Measurements from ENCODE around the gene MYCN. TPM values are rescaled to one million over a fixed set of nuclear protein-coding genes. Genes with fewer than 3 reads are reported as not detected.

Gene MYCN
- total and polyA plus RNA-seq, 2 donors (not counting 3 experiments of a cell fraction or from before 2014, with no cell fraction given) = 0.47 to 6.8 TPM

DNA sequence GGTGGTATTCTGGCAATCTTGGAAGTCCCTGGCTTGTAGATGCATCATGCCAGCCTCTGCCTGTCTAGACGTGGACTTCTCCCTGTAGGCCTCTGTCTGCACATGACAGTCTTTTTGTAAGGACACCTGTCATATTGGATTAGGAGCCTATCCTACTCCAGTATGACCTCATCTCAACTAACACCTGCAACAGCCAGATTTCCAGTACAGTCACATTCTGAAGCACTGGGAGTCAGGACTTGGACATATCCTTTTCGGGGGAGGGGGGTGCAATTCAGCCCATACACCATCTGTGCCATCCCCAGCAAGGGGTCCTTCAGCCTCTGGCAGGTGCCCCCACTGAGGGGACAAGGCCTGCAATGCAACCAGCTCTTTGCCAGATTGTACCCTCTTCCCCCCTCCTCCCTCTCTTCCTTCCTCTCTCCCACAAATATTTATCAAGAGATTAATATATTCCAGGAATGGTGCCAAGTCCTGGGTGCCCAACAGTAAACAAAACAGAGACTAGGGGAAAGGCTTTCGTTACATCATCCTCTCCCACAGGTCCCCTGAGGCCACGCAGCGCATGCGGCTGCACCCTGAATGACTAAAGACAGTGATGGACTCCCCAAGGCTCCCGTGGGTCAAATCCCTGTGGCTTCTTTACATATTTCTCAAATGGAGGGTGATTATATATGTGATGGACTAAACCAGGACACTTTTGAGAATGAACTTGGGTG, 20.5 kb upstream of the MYCN start:
- Histone ChIP-seq H3K9me3 (replicated peaks; ENCODE audit: control insufficient read depth, insufficient read depth, low read length) (no peaks in the 10 kb centered on the region), H3K4me3 (replicated peaks in 1 of 3; ENCODE audit: insufficient read depth in 1 of 3, low read depth in 1 of 3, low read length in 3 of 3) (no peak overlapping the region), H3K27ac (ENCODE audit: insufficient read depth, low read depth, low read length) (no peak overlapping the region), H3K4me1 (ENCODE audit: control insufficient read depth, extremely low read depth, insufficient read depth, low read length) (no peaks in the 10 kb centered on the region), H3K79me2 (ENCODE audit: control insufficient read depth, insufficient read depth, low read length) (no peaks in the 10 kb centered on the region), H3K27me3 (ENCODE audit: control insufficient read depth in 2 of 2, insufficient read depth in 2 of 2, low read length in 2 of 2) (no peaks in the 10 kb centered on the region), H4K20me1 (replicated peaks; ENCODE audit: control insufficient read depth, extremely low read depth, insufficient read depth, low read length) (no peaks in the 10 kb centered on the region), H3K4me2 (ENCODE audit: insufficient read depth, low read length) (no peak overlapping the region), H3K9me1 (replicated peaks; ENCODE audit: control insufficient read depth, extremely low read depth, insufficient read depth, low read length) (no peaks in the 10 kb centered on the region), H2AFZ (ENCODE audit: low read depth, low read length) (no peak overlapping the region), H3K36me3 (ENCODE audit: control insufficient read depth in 2 of 2, extremely low read depth in 1 of 2, insufficient read depth in 2 of 2, low read length in 2 of 2) (no peaks in the 10 kb centered on the region), H3K9ac (replicated peaks; ENCODE audit: extremely low read depth, insufficient read depth, low read length) (no peak overlapping the region)
- intact Hi-C loops (cut with micrococcal nuclease) = loop anchor here (10.0 kb wide), 1 partner anchor 165 kb away; no protein-coding TSS in a partner anchor
- FAIRE-seq (no peak), DNase-seq (ENCODE audit: low read depth, low spot score) (no peak)
- ChIA-PET CTCF (no interaction called here), POLR2A (no interaction called here)
- no TSS peak for BruUV-seq (replicated peaks)
- dilution Hi-C loops (cut with MboI; ENCODE audit: extremely low pct_ligation_motif_present, low sequenced_read_pairs) = no loop called here
- TF ChIP-seq FOS (IDR thresholded peaks at IDR 0.05; ENCODE audit: borderline replicate concordance, insufficient read depth, low read length) (no peak), POLR2A (IDR thresholded peaks at IDR 0.05; ENCODE audit: low read depth, low read length) (no peak), POLR2AphosphoS5 (IDR thresholded peaks at IDR 0.05; ENCODE audit: insufficient read depth, low read depth, low read length) (no peak), EZH2 (IDR thresholded peaks at IDR 0.05; ENCODE audit: borderline replicate concordance, low read depth, low read length, severe bottlenecking) (no peak), MYC (IDR thresholded peaks at IDR 0.05; ENCODE audit: low read depth, low read length) (no peak), GATA2 (IDR thresholded peaks at IDR 0.05; ENCODE audit: insufficient read depth, insufficient read length, low read depth, low read length) (no peak), JUN (IDR thresholded peaks at IDR 0.05; ENCODE audit: borderline replicate concordance, insufficient read depth, insufficient read length, low read depth) (no peak)
- TF ChIP-seq, protein P1, sequence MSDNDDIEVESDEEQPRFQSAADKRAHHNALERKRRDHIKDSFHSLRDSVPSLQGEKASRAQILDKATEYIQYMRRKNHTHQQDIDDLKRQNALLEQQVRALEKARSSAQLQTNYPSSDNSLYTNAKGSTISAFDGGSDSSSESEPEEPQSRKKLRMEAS (IDR thresholded peaks at IDR 0.05; ENCODE audit: insufficient read depth, insufficient read length) = no peak
- TF ChIP-seq, protein P2, sequence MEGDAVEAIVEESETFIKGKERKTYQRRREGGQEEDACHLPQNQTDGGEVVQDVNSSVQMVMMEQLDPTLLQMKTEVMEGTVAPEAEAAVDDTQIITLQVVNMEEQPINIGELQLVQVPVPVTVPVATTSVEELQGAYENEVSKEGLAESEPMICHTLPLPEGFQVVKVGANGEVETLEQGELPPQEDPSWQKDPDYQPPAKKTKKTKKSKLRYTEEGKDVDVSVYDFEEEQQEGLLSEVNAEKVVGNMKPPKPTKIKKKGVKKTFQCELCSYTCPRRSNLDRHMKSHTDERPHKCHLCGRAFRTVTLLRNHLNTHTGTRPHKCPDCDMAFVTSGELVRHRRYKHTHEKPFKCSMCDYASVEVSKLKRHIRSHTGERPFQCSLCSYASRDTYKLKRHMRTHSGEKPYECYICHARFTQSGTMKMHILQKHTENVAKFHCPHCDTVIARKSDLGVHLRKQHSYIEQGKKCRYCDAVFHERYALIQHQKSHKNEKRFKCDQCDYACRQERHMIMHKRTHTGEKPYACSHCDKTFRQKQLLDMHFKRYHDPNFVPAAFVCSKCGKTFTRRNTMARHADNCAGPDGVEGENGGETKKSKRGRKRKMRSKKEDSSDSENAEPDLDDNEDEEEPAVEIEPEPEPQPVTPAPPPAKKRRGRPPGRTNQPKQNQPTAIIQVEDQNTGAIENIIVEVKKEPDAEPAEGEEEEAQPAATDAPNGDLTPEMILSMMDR (IDR thresholded peaks at IDR 0.05; ENCODE audit: extremely low read depth in 1 of 2, insufficient read depth in 1 of 2, low read depth in 1 of 2, low read length in 2 of 2) = no peak

Data from endothelial cell of umbilical vein (primary cell).